Stimulated activated CD4-positive, alpha-beta T cell treated with anti-CD3 and anti-CD28 coated beads, Interleukin-1b, Interleukin-23, amount 100 ng/mL, for 4 hours (primary cell): ENCODE data around the gene EIF4A2.
A peak's percentile ranks its signal among the peaks of the same experiment; 100 is the strongest.
"Not testable (repeated sequence)": the region's sequence is repeated elsewhere in the genome, so short reads cannot be mapped to it uniquely, and the experiment has no call there.

ENCODE experiments used
- DNase-seq, 2 donors: peaks; one replicate each; pipeline ENCODE4 v3.0.0-alpha.2; 2020; ENCODE audit warnings: low read depth in 2 of 2

The EIF4A2 gene

DNA sequence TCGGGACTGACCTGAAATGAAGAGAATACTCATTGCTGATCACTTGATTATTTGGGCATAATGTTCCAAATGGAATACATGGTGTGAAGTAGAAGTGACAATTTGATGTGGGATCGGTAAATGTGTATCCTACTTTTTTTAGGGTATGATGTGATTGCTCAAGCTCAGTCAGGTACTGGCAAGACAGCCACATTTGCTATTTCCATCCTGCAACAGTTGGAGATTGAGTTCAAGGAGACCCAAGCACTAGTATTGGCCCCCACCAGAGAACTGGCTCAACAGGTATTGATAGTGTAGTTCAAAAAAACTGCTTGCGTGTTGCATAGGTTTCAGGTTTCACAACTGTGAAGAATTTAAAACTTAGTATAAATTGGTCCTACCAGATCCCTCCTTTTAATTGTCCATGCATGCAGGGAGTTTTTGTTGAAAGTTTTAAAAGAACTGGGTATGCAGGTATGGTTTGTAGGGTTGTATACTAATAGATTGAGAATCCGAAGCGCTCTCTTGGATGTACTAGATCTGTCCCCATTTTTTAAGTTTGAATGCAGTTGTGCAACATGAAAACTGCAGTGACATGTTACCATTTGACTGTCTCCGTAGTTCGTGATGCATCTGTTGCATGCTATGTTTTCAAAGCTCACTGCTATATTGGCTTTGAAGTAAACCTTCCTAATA lies 1.6 kb downstream of the EIF4A2 start:
- DNase-seq: no peak

DNA sequence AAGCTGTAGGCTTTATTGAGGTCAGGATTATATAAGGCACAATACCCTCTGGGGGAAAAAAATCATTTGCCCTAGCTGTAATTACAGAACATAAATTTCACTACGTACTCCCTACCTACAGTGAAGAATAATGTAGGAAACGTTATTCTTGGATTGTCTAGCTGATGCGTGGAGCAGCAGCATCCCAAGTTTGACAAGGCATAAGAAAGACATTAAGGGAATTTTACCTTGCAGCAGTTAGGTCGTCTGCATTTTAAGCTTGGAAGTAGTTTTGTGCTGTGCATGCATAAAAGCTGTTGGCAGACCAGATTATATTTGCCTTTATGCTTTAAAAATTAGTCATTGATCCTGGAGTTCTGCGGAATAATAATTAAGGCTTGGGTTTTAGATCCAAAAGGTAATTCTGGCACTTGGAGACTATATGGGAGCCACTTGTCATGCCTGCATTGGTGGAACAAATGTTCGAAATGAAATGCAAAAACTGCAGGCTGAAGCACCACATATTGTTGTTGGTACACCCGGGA lies 2.2 kb downstream of the EIF4A2 start:
- DNase-seq: no peak

- no peak for DNase-seq
Measured at GRCh38 chr3:186786922-186787321, 3.5 kb downstream of the EIF4A2 start.

- no peak for DNase-seq
Measured at GRCh38 chr3:186787642-186788481, 4.5 kb downstream of the EIF4A2 start.

DNA sequence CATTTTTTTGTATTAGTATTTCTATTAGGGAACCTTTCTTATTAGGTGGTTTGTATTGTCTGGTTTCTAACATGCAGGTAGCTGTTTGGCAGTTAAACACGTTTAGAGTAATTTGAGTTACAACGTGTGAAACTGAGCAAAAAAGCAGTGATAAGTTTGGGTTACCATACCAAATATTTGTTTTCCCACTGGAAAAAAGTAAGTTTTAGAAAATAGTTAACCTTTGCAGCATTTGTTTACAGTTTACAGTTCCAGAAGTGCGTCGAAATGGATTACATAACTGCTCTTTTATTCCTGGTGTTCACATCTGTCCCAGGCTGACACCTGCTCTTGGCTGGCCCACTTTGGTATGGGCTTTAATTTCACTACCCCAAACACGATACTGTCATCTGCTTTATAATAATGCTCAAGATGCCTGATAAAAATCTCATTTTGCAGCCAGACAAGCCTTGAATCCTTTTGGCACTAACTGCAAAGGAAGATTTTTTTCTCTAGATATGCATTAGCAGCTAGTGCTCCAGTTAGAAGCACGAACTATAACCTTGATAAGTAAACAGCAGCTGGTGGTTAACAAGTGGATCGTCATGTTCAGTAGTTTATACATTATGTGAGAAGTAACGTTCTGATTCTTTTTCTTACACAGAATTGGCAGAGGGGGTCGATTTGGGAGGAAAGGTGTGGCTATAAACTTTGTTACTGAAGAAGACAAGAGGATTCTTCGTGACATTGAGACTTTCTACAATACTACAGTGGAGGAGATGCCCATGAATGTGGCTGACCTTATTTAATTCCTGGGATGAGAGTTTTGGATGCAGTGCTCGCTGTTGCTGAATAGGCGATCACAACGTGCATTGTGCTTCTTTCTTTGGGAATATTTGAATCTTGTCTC lies 5.3 kb downstream of the EIF4A2 start:
- no peak for DNase-seq

GRCh38 chr3:186789554-186790260 lies 6.3 kb downstream of the EIF4A2 start:
- DNase-seq: no peak

- DNase-seq: peak in 1 of 2 donors; percentile 21
Measured at GRCh38 chr3:186790261-186790981, 7.0 kb downstream of the EIF4A2 start.

DNA sequence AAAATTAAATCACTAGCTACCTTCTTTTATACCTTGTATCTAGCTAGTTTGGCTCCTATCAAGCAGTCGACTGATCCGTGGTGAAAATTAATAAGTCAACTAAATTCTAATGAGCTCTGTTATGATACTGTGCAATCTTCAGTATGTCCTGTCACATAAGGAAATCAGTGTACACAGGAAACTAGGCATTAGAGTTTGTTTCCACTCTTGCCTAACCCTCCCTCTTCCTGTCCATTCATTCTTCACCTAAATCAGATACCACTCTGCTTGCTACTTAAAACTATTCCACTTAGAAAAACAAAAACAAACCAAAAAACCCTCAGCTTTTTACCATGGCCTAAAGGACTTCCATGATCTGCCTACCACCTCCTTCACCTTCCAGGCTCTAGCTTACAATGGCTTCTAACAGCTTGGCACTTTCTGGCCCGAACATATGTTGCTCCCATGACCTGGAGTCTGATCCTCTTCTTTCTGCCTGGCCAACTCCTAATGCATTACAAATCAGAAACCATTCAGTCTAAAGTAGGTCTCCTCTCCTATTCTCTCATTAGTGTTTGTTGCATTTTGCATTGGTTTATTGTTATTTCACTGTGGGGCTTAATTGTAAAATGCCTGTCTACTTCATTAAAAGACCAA lies 15.0 kb downstream of the EIF4A2 start:
- DNase-seq: no peak

DNA sequence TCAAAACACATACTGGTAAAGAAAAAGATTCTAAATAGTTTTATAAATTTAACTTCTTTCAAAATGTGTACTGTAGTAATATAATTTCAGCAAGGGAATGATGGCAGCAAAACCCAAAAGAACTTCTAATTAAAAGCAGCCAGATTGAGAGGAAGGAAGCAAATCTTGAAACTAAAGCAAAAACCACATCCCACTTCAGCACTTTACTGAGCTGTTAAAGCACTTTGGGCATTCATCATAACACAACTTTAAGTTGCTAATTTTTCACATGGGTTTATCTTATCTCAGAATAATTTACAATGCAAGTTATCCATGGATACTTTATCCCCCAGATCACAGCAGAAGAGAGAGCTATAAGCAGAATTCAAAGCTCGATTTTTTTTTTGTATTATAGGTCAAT lies 16.9 kb downstream of the EIF4A2 start:
- no peak for DNase-seq

DNA sequence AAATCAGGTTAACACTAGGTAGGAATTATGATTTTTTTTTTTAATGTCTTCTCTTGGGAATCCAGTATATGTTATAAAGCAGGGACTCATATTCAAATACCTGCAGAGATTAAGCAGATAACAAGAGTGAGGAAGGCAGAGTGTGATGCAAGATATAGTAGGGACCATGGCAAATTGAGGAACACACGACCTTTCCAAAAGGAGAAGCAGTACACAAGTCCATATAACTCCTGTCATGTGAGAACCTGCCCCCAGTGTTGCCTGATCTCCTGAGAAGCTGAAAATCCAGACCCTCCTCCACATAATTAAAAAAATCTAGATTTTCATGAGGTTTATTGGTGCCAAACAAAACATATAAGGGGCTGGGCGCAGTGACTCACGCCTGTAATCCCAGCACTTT lies 19.3 kb downstream of the EIF4A2 start:
- no peak for DNase-seq

DNA sequence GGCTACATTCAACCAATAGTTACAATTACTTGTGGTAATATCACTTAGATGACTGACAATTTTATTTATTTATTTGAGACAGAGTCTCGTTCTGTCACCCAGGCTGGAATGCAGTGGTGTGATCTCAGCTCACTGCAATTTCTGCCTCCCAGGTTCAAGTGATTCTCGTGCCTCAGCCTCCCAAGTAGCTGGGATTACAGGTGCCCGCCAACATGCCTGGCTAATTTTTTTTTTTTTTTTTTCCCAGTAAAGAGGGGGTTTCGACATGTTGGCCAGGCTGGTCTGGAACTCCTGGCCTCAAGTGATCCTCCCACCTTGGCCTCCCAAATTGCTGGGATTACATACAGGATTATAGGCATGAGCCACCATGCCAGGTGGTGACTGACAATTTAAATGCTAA lies 20.1 kb downstream of the EIF4A2 start:
- not testable (repeated sequence) for DNase-seq

GRCh38 chr3:186806089-186807055 lies 23.0 kb downstream of the EIF4A2 start, which contains the start of gene RFC4:
Gene RFC4, minus strand, starts transcription at chr3:186806482. Its CDS starts 1,769 bp downstream, at chr3:186804713.
- DNase-seq: peak; percentile 72 to 83

GRCh38 chr3:186807231-186807630 lies 23.9 kb downstream of the EIF4A2 start:
- DNase-seq: no peak

GRCh38 chr3:186810336-186810996 lies 27.1 kb downstream of the EIF4A2 start:
- no peak for DNase-seq

GRCh38 chr3:186811313-186811712 lies 27.9 kb downstream of the EIF4A2 start:
- not testable (repeated sequence) for DNase-seq

DNA sequence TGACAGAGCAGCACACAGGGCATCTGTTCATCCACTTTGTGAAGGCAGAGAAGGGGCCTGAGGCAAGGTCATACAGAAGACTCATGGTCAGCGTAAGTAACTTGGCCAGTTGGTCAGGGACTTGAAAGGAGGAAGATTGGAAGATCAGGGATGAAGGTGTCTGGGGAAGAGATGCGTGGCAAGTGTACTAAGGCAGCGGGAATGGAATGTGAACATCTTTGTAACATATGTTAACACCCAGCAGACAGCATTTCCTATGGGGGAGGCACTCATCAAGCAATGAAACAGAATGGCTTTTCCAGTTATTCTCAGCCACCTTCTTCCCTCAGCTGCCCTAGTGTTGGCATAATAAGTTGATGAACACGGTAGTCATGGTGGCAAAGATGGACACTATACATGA lies 30.7 kb downstream of the EIF4A2 start:
- no peak for DNase-seq

DNA sequence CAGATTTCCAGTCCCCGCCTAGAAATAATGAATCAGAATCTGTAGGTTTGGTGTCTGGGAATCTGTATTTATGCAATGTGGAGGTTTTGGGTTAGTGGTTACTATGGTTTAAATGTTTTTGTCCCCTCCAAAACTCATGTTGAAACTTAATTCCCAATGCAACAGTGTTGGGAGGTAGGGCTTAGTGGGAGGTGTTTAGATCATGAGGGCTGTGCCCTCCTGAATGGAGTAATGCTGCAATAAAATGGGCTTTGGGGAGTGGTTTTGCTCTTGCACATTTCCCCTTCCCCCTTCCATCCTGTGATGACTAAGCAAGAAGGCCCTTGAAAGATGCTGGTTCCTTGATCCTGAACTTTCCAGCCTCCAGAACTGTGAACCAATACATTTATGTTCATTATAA lies 32.1 kb downstream of the EIF4A2 start:
- DNase-seq: no peak

DNA sequence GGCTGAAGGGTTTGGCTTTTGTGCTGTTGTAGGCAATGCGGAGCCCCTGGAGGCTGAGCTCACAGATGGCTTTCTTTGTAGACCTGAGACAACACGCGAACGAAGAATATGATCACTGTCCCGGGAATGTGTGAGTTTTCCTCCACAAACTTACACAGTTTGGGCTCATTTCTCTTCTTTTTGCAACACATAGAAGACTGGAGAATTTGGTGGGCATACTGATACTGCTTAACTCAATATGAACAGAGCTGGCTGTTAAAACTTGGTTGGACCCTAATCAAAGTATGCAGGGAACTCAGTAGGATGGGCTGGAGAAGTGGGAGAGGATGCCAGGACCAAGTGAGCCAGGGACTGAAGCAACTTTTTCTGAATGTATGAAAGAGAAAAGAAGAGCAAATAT lies 35.1 kb downstream of the EIF4A2 start:
- DNase-seq: no peak
